HepG2 (cell line): ENCODE results near the gene SLC25A48. TPM values are rescaled to one million over a fixed set of nuclear protein-coding genes. Genes with fewer than 3 reads are reported as not detected.

Experiments used
- ATAC-seq: fragments of 200-7000 bp; cut with Tn5 transposase; 3 replicates; pipeline ENCODE4 v1.9.1; 2020; ENCODE audit warnings: mild to moderate bottlenecking, moderate library complexity
- BruUV-seq: library from RNA; stranded (reverse); fragments of 400-500 nt; replicated peaks from 2 replicates; lab custom pipeline; 2021; lab: Mats Ljungman, UMichigan
- CTCF ChIA-PET: fragments of 300-600 bp; formaldehyde crosslinking; extraction: SDS; loops from one replicate; lab custom pipeline; 2021; ENCODE audit warnings: low total read pairs, inconsistent platforms, low intra/inter-chr PET ratio; lab: Yijun Ruan, JAX
- POLR2A ChIA-PET: fragments of 350-600 bp; sonication (Branson Sonifier 250); formaldehyde crosslinking; loops from one replicate; lab custom pipeline; 2020; ENCODE audit warnings: antibody characterized with exemption, inconsistent platforms; lab: Yijun Ruan, JAX
- DNase-seq: peaks from one replicate; pipeline ENCODE4 v3.0.0-alpha.2; 2015; ENCODE audit warnings: low spot score
- FAIRE-seq: peaks from 3 replicates; lab custom pipeline; 2011; peaks lifted over from hg19 to GRCh38; lab: Jason Lieb, UNC
- H2AFZ ChIP-seq: one replicate; pipeline ENCODE4 v1.6.1; 2011; ENCODE audit warnings: low read length, inconsistent platforms
- H3K27ac ChIP-seq: fragments of 300-600 bp; 3 replicates; pipeline ENCODE4 v1.8.0; 2011; ENCODE audit warnings: mixed run types, mild to moderate bottlenecking, mixed read lengths, low read length, inconsistent platforms; ENCODE audit not compliant: insufficient read depth; ENCODE audit errors: extremely low read length
- H3K27me3 ChIP-seq, 2 experiments: fragments of 200-600 bp in 1 of 2; 2 replicates in 1 of 2; 3 replicates in 1 of 2; pipeline versions ENCODE4 v1.6.0 to v1.8.0; 2011; ENCODE audit warnings: low read length in 2 of 2, mild to moderate bottlenecking in 2 of 2, moderate library complexity in 2 of 2, inconsistent platforms in 1 of 2; ENCODE audit not compliant: insufficient read depth in 2 of 2, control insufficient read depth in 1 of 2
- H3K36me3 ChIP-seq, 2 experiments: fragments of 200-600 bp in 1 of 2; replicated peaks in 1 of 2; 2 replicates in 1 of 2; 3 replicates in 1 of 2; pipeline versions ENCODE4 v1.5.1 to v1.8.0; 2011; ENCODE audit warnings: low read length in 2 of 2, inconsistent platforms in 1 of 2; ENCODE audit not compliant: insufficient read depth in 2 of 2, control insufficient read depth in 1 of 2
- H3K4me1 ChIP-seq: 2 replicates; pipeline ENCODE4 v1.5.1; 2012; ENCODE audit warnings: low read length, inconsistent platforms; ENCODE audit not compliant: insufficient read depth
- H3K4me2 ChIP-seq: 2 replicates; pipeline ENCODE4 v1.6.0; 2011; ENCODE audit warnings: low read depth, low read length, inconsistent platforms
- H3K4me3 ChIP-seq, 3 experiments: fragments of 200-600 bp in 1 of 3; sonication (generic), shearing (Covaris generic) in 1 of 3; replicated peaks in 1 of 3; 2 replicates each; pipeline ENCODE4 v1.5.1; 2011 to 2016; ENCODE audit warnings: low read length in 3 of 3, inconsistent platforms in 2 of 3, low read depth in 2 of 3, mild to moderate bottlenecking in 2 of 3, control low read depth in 1 of 3, mixed read lengths in 1 of 3; ENCODE audit not compliant: insufficient read depth in 1 of 3
- H3K79me2 ChIP-seq: one replicate; pipeline ENCODE4 v1.6.1; 2011; ENCODE audit warnings: low read length, inconsistent platforms; ENCODE audit not compliant: insufficient read depth
- H3K9ac ChIP-seq: 2 replicates; pipeline ENCODE4 v1.6.0; 2011; ENCODE audit warnings: mild to moderate bottlenecking, low read depth, low read length, inconsistent platforms; ENCODE audit not compliant: insufficient read depth
- H3K9me3 ChIP-seq: 2 replicates; pipeline ENCODE4 v1.5.1; 2012; ENCODE audit warnings: mild to moderate bottlenecking, low read length
- H4K20me1 ChIP-seq: 2 replicates; pipeline ENCODE4 v1.6.0; 2011; ENCODE audit warnings: inconsistent platforms, mild to moderate bottlenecking, low read length, moderate library complexity; ENCODE audit not compliant: insufficient read depth
- BCL3 ChIP-seq: sonication (generic); formaldehyde crosslinking; IDR thresholded peaks from 2 replicates; pipeline ENCODE4 v1.5.1; 2020; ENCODE audit warnings: mild to moderate bottlenecking, missing genetic modification reagents, moderate library complexity
- ELK4 ChIP-seq: sonication (generic); formaldehyde crosslinking; IDR thresholded peaks from 2 replicates; pipeline ENCODE4 v1.9.0; 2021; ENCODE audit warnings: missing genetic modification reagents, borderline replicate concordance
- ESRRA ChIP-seq: sonication (generic); formaldehyde crosslinking; IDR thresholded peaks from 2 replicates; pipeline ENCODE4 v1.5.1; 2020; ENCODE audit warnings: mild to moderate bottlenecking, low read depth, missing genetic modification reagents
- FOXA3 ChIP-seq: IDR thresholded peaks from 2 replicates; pipeline ENCODE4 v1.6.1; 2016; ENCODE audit warnings: missing genetic modification reagents, missing compliant biosample characterization
- FOXP1 ChIP-seq, 2 experiments: fragments of 450-650 bp in 1 of 2; IDR thresholded peaks; 2 replicates each; pipeline ENCODE4 v1.6.1; 2017 to 2018; ENCODE audit warnings: antibody characterized with exemption in 1 of 2
- HDAC6 ChIP-seq: fragments of 200-600 bp; sonication (generic); IDR thresholded peaks from 2 replicates; pipeline ENCODE4 v1.7.0; 2017; ENCODE audit warnings: mild to moderate bottlenecking, antibody characterized with exemption, low read length, low read depth
- MLX ChIP-seq: IDR thresholded peaks from 2 replicates; pipeline ENCODE4 v1.6.1; 2016
- PCBP2 ChIP-seq: fragments of 200-400 bp; formaldehyde crosslinking; optimal IDR thresholded peaks from 2 replicates; pipeline ENCODE3; 2018; ENCODE audit warnings: low read length, low read depth; ENCODE audit not compliant: poor library complexity, severe bottlenecking
- POLR2A ChIP-seq, 2 experiments: IDR thresholded peaks; 2 replicates each; pipeline ENCODE4 v1.6.1; 2011; ENCODE audit warnings: low read depth in 2 of 2, low read length in 2 of 2, mild to moderate bottlenecking in 1 of 2, moderate library complexity in 1 of 2; ENCODE audit not compliant: insufficient read depth in 1 of 2
- REL ChIP-seq: sonication (generic); formaldehyde crosslinking; conservative IDR thresholded peaks from 2 replicates; pipeline ENCODE4 v1.8.0; 2022; ENCODE audit warnings: mild to moderate bottlenecking, missing genetic modification reagents, moderate library complexity
- SKI ChIP-seq: fragments of 450-650 bp; IDR thresholded peaks from one replicate; pipeline ENCODE4 v1.6.1; 2018; ENCODE audit warnings: mild to moderate bottlenecking; ENCODE audit not compliant: partially characterized antibody
- SMC3 ChIP-seq: IDR thresholded peaks from 2 replicates; pipeline ENCODE4 v1.6.1; 2011; ENCODE audit warnings: low read length, improper control_type of control experiment
- ZBTB10 ChIP-seq: sonication (generic); formaldehyde crosslinking; IDR thresholded peaks from 2 replicates; pipeline ENCODE4 v1.4.0; 2020; ENCODE audit warnings: missing genetic modification reagents, borderline replicate concordance
- ZBTB8A ChIP-seq: sonication (generic); formaldehyde crosslinking; IDR thresholded peaks from 2 replicates; pipeline ENCODE4 v1.4.0; 2020; ENCODE audit warnings: mild to moderate bottlenecking, low read depth, missing genetic modification reagents, borderline replicate concordance
- ZKSCAN8 ChIP-seq: IDR thresholded peaks from 2 replicates; pipeline ENCODE4 v1.6.1; 2016; ENCODE audit warnings: borderline replicate concordance, missing genetic modification reagents, missing compliant biosample characterization
- ZNF543 ChIP-seq: sonication (generic); formaldehyde crosslinking; IDR thresholded peaks from 2 replicates; pipeline ENCODE4 v1.4.0; 2020; ENCODE audit warnings: mild to moderate bottlenecking, missing genetic modification reagents
- ZNF768 ChIP-seq: sonication (generic); formaldehyde crosslinking; IDR thresholded peaks from 2 replicates; pipeline ENCODE4 v1.4.0; 2020; ENCODE audit warnings: missing genetic modification reagents
- ZNF788 ChIP-seq: sonication (generic); formaldehyde crosslinking; IDR thresholded peaks from 2 replicates; pipeline ENCODE4 v1.5.0; 2020; ENCODE audit warnings: mild to moderate bottlenecking, missing genetic modification reagents, borderline replicate concordance
- WGBS: methylation state at CpG from one replicate; pipeline ENCODE4 v1.1.6; 2017; ENCODE audit warnings: low lambda C conversion rate; 5-methylcytosine and 5-hydroxymethylcytosine counted together
- in situ Hi-C: cut with HindIII; loops from 2 replicates; pipeline ENCODE4 v1.10.0; 2017; ENCODE audit warnings: low pct_unique_long_range_greater_than_20kb; ENCODE audit not compliant: extremely low pct_ligation_motif_present
- intact Hi-C: fragments of 100-400 bp; cut with micrococcal nuclease; formaldehyde crosslinking; loops from one replicate; pipeline ENCODE4 v1.10.0; 2022; ENCODE audit not compliant: unreplicated experiment
- polyA plus RNA-seq, 8 experiments: library from polyadenylated mRNA; depleted of rRNA in 3 of 8; stranded (reverse) in 7 of 8; unstranded in 1 of 8; fragments of >200 nt; fragmentation: Illumina TruSeq in 4 of 8; extraction: Trizol in 4 of 8; gene quantifications; 2 replicates each; pipeline versions ENCODE4 v1.2.1 to v1.2.3, GENCODE V29; 2011 to 2016; ENCODE audit warnings: low read depth in 4 of 8, missing spikeins in 1 of 8, mixed read lengths in 1 of 8; ENCODE audit not compliant: insufficient read depth in 1 of 8
- total RNA-seq, 5 experiments: library from RNA; depleted of rRNA; stranded (reverse); fragments of >200 nt; fragmentation: Illumina TruSeq; extraction: Trizol; gene quantifications; 2 replicates each; pipeline ENCODE4 v1.2.3, GENCODE V29; 2016; ENCODE audit warnings: low read depth in 1 of 5

The SLC25A48 gene
- total and polyA plus RNA-seq, 2 of the 13 experiments (the other 11 are each of a cell fraction or from before 2014, with no cell fraction given): 0.17 to 4.5 TPM

GRCh38 chr5:135871268-135871915, 36.9 kb downstream of the SLC25A48 start (continued):
- TF ChIP-seq SMC3 (no peak), FOXA3 (CRISPR knock-in tag) (no peak), ZNF768 (CRISPR knock-in tag) (0 out of 2 replicates have a peak, but pooled peaks have one; percentile 11), MLX (CRISPR knock-in tag) (no peak), BCL3 (CRISPR knock-in tag) (no peak), FOXP1 (IDR thresholded peaks at IDR 0.05) (no peak), FOXP1 (CRISPR knock-in tag; IDR thresholded peaks at IDR 0.05) (no peak)

- Histone ChIP-seq H3K27ac (no peak overlapping the region), H3K79me2 (no peaks in the 10 kb centered on the region), H3K4me2 (no peak overlapping the region), H3K4me1 (peaks cover 43% of the 10 kb centered on the region), H3K4me3 (no peak overlapping the region), H3K9ac (no peak overlapping the region), H4K20me1 (no peaks in the 10 kb centered on the region), H3K27me3 (no peaks in the 10 kb centered on the region), H3K9me3 (no peaks in the 10 kb centered on the region), H3K36me3 (no peaks in the 10 kb centered on the region), H2AFZ (no peak overlapping the region)
- in situ Hi-C loops: loop anchor here (25.0 kb wide), 1 partner anchor 538 kb away; no protein-coding TSS in a partner anchor
- BruUV-seq: no TSS peak
- DNase-seq (no peak), ATAC-seq (no peak), FAIRE-seq (no peak)
- intact Hi-C loops: no loop called here
- 59% methylated on average over 5 of the region's 5 CpGs for WGBS
- POLR2A ChIA-PET: no interaction called here
- CTCF ChIA-PET: no interaction called here
- TF ChIP-seq ZBTB8A (CRISPR knock-in tag): no peak
- no peak for TF ChIP-seq ESRRA
- TF ChIP-seq PCBP2: no peak
- TF ChIP-seq ZKSCAN8 (CRISPR knock-in tag): no peak
- TF ChIP-seq ZBTB10 (CRISPR knock-in tag): no peak
- no peak for TF ChIP-seq HDAC6
- no peak for TF ChIP-seq POLR2A (IDR thresholded peaks at IDR 0.05; ENCODE audit: insufficient read depth in 1 of 2, low read depth in 2 of 2, low read length in 2 of 2)
- no peak for TF ChIP-seq FOXA3 (CRISPR knock-in tag)
- TF ChIP-seq ZNF788 (CRISPR knock-in tag): no peak
- TF ChIP-seq ZNF543 (CRISPR knock-in tag): no peak
- TF ChIP-seq SKI: no peak
- TF ChIP-seq ELK4 (CRISPR knock-in tag): no peak
- TF ChIP-seq REL (CRISPR knock-in tag): no peak
Observed at GRCh38 chr5:135873831-135874230, 39.4 kb downstream of the SLC25A48 start.
